Ovary (tissue), 9 donors: Measurements from ENCODE around the gene CTXN3. TPM values are rescaled to one million over a fixed set of nuclear protein-coding genes. Genes with fewer than 3 reads are reported as not detected.

ENCODE experiments used
- DNase-seq, 5 donors: peaks; one replicate each; pipeline ENCODE4 v3.0.0-alpha.2; 2019 to 2020
- H3K27ac ChIP-seq, 2 donors: fragments of 200-600 bp; one replicate each; pipeline versions ENCODE4 v1.5.1 to v1.8.0; 2019 to 2022
- H3K27me3 ChIP-seq: fragments of 200-600 bp; one replicate; pipeline ENCODE4 v1.8.0; 2022
- H3K36me3 ChIP-seq: fragments of 200-600 bp; sonication (generic); one replicate; pipeline ENCODE4 v1.5.1; 2019
- H3K4me1 ChIP-seq: one replicate; pipeline ENCODE4 v1.8.1; 2013; ENCODE audit warnings: mild to moderate bottlenecking, moderate library complexity; ENCODE audit not compliant: insufficient read depth
- H3K4me3 ChIP-seq: fragments of 200-600 bp; sonication (generic); one replicate; pipeline ENCODE4 v1.5.1; 2017
- H3K9me3 ChIP-seq, 2 donors: fragments of 200-600 bp in 1 of 2; sonication (generic) in 1 of 2; one replicate each; pipeline versions ENCODE4 v1.5.1 to v1.8.1; 2013 to 2019; ENCODE audit warnings: mild to moderate bottlenecking in 1 of 2, moderate library complexity in 1 of 2
- CTCF ChIP-seq, 3 donors: fragments of 450-650 bp in 2 of 3; fragments of 200-600 bp in 1 of 3; IDR thresholded peaks; one replicate each; pipeline versions ENCODE4 v1.5.1 to v1.8.0; 2016 to 2022; ENCODE audit warnings: antibody characterized with exemption in 3 of 3, mild to moderate bottlenecking in 1 of 3
- EP300 ChIP-seq: sonication (generic); formaldehyde crosslinking; IDR thresholded peaks from one replicate; pipeline ENCODE4 v1.6.1; 2017; ENCODE audit warnings: antibody characterized with exemption
- POLR2A ChIP-seq: fragments of 450-650 bp; IDR thresholded peaks from one replicate; pipeline ENCODE4 v1.6.1; 2017; ENCODE audit warnings: antibody characterized with exemption, mild to moderate bottlenecking, moderate library complexity
- WGBS, 3 donors: extraction: QIAGEN DNeasy Blood & Tissue Kit in 1 of 3; methylation state at CpG; one replicate each; pipeline versions ENCODE4 v1.1.5 to v1.1.7; 2013 to 2017; 5-methylcytosine and 5-hydroxymethylcytosine counted together
- intact Hi-C, 4 donors: fragments of 100-400 bp; cut with DNase I; formaldehyde crosslinking; loops; one replicate each; pipeline versions ENCODE4 v1.11.0 to v1.15.1; 2022 to 2023
- polyA plus RNA-seq, 2 donors: library from polyadenylated mRNA; stranded (reverse); fragments of 200-250 nt in 1 of 2; fragments of 350-450 nt in 1 of 2; fragmentation: Illumina TruSeq in 1 of 2; extraction: RNeasy Lipid Tissue Mini Kit (QIAGEN cat#74804) in 1 of 2; gene quantifications; one replicate each; pipeline ENCODE4 v1.2.3, GENCODE V29; 2013 to 2014
- total RNA-seq, 7 donors: library from RNA; depleted of rRNA in 2 of 7; stranded (reverse); fragments of >200 nt in 2 of 7; fragmentation: NEBNext Ultra II Directional in 3 of 7; extraction: Animal tissue kit (Norgen Biotek cat#: 25700) in 3 of 7; gene quantifications; one replicate each; pipeline versions ENCODE4 v1.1.0 to v1.2.4, GENCODE V29; 2016 to 2023
- donor health status: DM: no; HTN: no; CAD: no; lungs with moderate emphysema.
- donor health status: DM: no; HTN: no; CAD: no.
- donor health status: Bipolar disorder and iron deficiency.
- donor health status: DM: yes; HTN: yes; CAD: no.
- donor health status: DM: no; HTN: no; CAD: no.
- donor health status: DM: yes; HTN: yes; CAD: no.

Gene CTXN3
- total and polyA plus RNA-seq, 9 donors = not detected

- H3K27me3 ChIP-seq = no peaks in the 10 kb centered on the region
- no peak overlapping the region for H3K4me3 ChIP-seq
- peaks cover 1% of the 10 kb centered on the region for H3K4me1 ChIP-seq
- no peaks in the 10 kb centered on the region for H3K36me3 ChIP-seq
- intact Hi-C loops = no loop called here
- H3K9me3 ChIP-seq = no peaks in the 10 kb centered on the region
- H3K27ac ChIP-seq = no peak overlapping the region
- no peak for DNase-seq
- WGBS, 3 donors = 24 to 28% (median 24%) methylated on average over 4 of the region's 4 CpGs
- no peak for TF ChIP-seq EP300
- TF ChIP-seq POLR2A = no peak
- no peak for TF ChIP-seq CTCF (IDR thresholded peaks at IDR 0.05)
Measured at GRCh38 chr5:127601601-127602000, 47.3 kb upstream of the CTXN3 start.

GRCh38 chr5:127602481-127602880, 46.4 kb upstream of the CTXN3 start:
- no peaks in the 10 kb centered on the region for H3K9me3 ChIP-seq
- no peak overlapping the region for H3K27ac ChIP-seq
- no peaks in the 10 kb centered on the region for H3K27me3 ChIP-seq
- H3K4me3 ChIP-seq = no peak overlapping the region
- WGBS, 3 donors = 97 to 98% (median 98%) methylated on average over 3 of the region's 3 CpGs
- no peak for DNase-seq
- peaks cover 1% of the 10 kb centered on the region for H3K4me1 ChIP-seq
- no peaks in the 10 kb centered on the region for H3K36me3 ChIP-seq
- TF ChIP-seq EP300 (no peak), CTCF (IDR thresholded peaks at IDR 0.05) (no peak), POLR2A (no peak)
- intact Hi-C loops = no loop called here

- Histone ChIP-seq H3K36me3 (no peaks in the 10 kb centered on the region), H3K27ac (no peak overlapping the region), H3K4me1 (peaks cover 1% of the 10 kb centered on the region), H3K27me3 (no peaks in the 10 kb centered on the region), H3K4me3 (no peak overlapping the region), H3K9me3 (no peaks in the 10 kb centered on the region)
- TF ChIP-seq EP300 (no peak), CTCF (IDR thresholded peaks at IDR 0.05) (no peak), POLR2A (no peak)
- DNase-seq = no peak
- intact Hi-C loops = no loop called here
- WGBS, 3 donors = 58 to 65% (median 63%) methylated on average over 8 of the region's 8 CpGs
Measured at GRCh38 chr5:127602896-127603844, 45.7 kb upstream of the CTXN3 start.

GRCh38 chr5:127608077-127608660, 40.7 kb upstream of the CTXN3 start:
- H3K27ac ChIP-seq = no peak overlapping the region
- no peaks in the 10 kb centered on the region for H3K27me3 ChIP-seq
- no peak overlapping the region for H3K4me3 ChIP-seq
- H3K4me1 ChIP-seq = no peaks in the 10 kb centered on the region
- H3K36me3 ChIP-seq = no peaks in the 10 kb centered on the region
- no peak for DNase-seq
- WGBS, 3 donors = 70 to 85% (median 80%) methylated on average over 6 of the region's 6 CpGs
- intact Hi-C loops = no loop called here
- no peak for TF ChIP-seq CTCF (IDR thresholded peaks at IDR 0.05)
- TF ChIP-seq EP300 = no peak
- TF ChIP-seq POLR2A = no peak
- no peaks in the 10 kb centered on the region for H3K9me3 ChIP-seq
